K562 (cell line): ENCODE results near the gene SLC9A3.

Source experiments
- MYC ChIP-seq, 2 experiments: fragments of 250-450 bp in 1 of 2; sonication (Bioruptor Pico) in 1 of 2; IDR thresholded peaks; 2 replicates each; pipeline versions ENCODE4 v1.5.1 to v1.6.1; 2012 to 2021; ENCODE audit warnings: low read depth in 2 of 2, borderline replicate concordance in 1 of 2, improper control_type of control experiment in 1 of 2, low read length in 1 of 2, mild to moderate bottlenecking in 1 of 2, moderate library complexity in 1 of 2
- RAD21 ChIP-seq, 2 experiments: fragments of 250-450 bp in 1 of 2; fragments of 450-650 bp in 1 of 2; sonication (Bioruptor Pico) in 1 of 2; formaldehyde crosslinking in 1 of 2; IDR thresholded peaks in 1 of 2; conservative IDR thresholded peaks in 1 of 2; 2 replicates each; pipeline versions ENCODE4 v1.4.0 to v1.8.0; 2020 to 2022; ENCODE audit warnings: mild to moderate bottlenecking in 2 of 2, moderate library complexity in 1 of 2
- RBM34 ChIP-seq: fragments of 200-400 bp; formaldehyde crosslinking; IDR thresholded peaks from 2 replicates; pipeline ENCODE4 v1.6.1; 2018; ENCODE audit warnings: low read length, borderline replicate concordance; ENCODE audit not compliant: insufficient read depth
- TF ChIP-seq, protein P1 (sequence below), 3 experiments: IDR thresholded peaks in 2 of 3; conservative IDR thresholded peaks in 1 of 3; 2 replicates each; pipeline ENCODE4 v1.5.1; 2011 to 2012; ENCODE audit warnings: low read length in 3 of 3, mild to moderate bottlenecking in 3 of 3, control low read depth in 2 of 3, improper control_type of control experiment in 1 of 3, inconsistent platforms in 1 of 3, low read depth in 1 of 3, mixed read lengths in 1 of 3, moderate library complexity in 1 of 3; ENCODE audit not compliant: insufficient read depth in 2 of 3

DNA sequence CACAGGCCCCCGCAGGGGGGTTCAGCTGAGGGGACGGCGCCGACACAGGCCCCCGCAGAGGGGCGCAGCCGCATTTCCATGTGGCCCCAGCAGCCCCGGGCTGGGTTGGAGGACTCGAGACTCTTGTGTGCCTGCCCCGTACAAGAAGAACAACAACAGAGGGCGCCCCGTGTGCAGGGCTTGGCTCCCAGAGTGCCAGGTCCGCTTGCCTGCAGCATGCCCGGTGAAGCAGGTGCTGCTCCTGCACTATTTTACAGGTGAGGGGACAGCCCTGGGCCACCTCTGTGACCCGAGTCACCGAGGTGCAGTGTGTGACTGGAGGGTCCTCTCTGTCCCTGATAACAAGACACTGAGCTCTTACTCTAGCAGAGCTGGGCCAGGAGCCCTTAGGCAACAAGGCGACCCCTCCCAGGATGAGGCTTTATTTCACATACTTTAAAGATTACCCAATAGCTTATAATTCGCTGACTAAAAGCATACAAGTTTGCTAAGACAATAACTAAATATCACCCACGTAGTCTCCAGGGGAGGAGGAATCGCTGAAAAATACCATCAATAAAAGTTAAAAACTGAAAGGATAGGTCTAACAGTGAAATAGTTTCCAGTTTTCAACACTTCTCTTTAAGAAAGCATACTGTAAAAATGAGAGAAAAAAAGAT, 41.7 kb upstream of the SLC9A3 start:
- TF ChIP-seq RBM34 (no peak), RAD21 (CRISPR knock-in tag; conservative IDR thresholded peaks at IDR 0.05 in 1 of 2, IDR thresholded peaks at IDR 0.05 in 1 of 2) (no peak), MYC (IDR thresholded peaks at IDR 0.05; ENCODE audit: low read depth, low read length) (no peak), MYC (CRISPR knock-in tag; IDR thresholded peaks at IDR 0.05; ENCODE audit: borderline replicate concordance, low read depth) (no peak)
- TF ChIP-seq, protein P1, sequence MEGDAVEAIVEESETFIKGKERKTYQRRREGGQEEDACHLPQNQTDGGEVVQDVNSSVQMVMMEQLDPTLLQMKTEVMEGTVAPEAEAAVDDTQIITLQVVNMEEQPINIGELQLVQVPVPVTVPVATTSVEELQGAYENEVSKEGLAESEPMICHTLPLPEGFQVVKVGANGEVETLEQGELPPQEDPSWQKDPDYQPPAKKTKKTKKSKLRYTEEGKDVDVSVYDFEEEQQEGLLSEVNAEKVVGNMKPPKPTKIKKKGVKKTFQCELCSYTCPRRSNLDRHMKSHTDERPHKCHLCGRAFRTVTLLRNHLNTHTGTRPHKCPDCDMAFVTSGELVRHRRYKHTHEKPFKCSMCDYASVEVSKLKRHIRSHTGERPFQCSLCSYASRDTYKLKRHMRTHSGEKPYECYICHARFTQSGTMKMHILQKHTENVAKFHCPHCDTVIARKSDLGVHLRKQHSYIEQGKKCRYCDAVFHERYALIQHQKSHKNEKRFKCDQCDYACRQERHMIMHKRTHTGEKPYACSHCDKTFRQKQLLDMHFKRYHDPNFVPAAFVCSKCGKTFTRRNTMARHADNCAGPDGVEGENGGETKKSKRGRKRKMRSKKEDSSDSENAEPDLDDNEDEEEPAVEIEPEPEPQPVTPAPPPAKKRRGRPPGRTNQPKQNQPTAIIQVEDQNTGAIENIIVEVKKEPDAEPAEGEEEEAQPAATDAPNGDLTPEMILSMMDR (IDR thresholded peaks at IDR 0.05 in 2 of 3, conservative IDR thresholded peaks at IDR 0.05 in 1 of 3; ENCODE audit: insufficient read depth in 2 of 3, low read depth in 1 of 3, low read length in 3 of 3), result no peak
